ENCODE data around the gene MED29.

- TF ChIP-seq POLR2A (IDR thresholded peaks at IDR 0.05) (no peak), CTCF (IDR thresholded peaks at IDR 0.05) (no peak)
These were observed 8.0 kb upstream of the MED29 start for GRCh38 chr19:39382991-39383828.
